GM12864 (cell line): ENCODE results near the gene CMTM3.
"Not testable (repeated sequence)": the region's sequence is repeated elsewhere in the genome, so short reads cannot be mapped to it uniquely, and the experiment has no call there.

Source experiments
- DNase-seq: peaks from one replicate; pipeline ENCODE4 v3.0.0-alpha.2; 2011; ENCODE audit warnings: low read depth
- H3K4me3 ChIP-seq: 2 replicates; pipeline ENCODE4 v1.5.1; 2011; ENCODE audit warnings: mild to moderate bottlenecking, low read depth, low read length, control low read depth
- TF ChIP-seq, protein P1 (sequence below): IDR thresholded peaks from 2 replicates; pipeline ENCODE4 v1.5.1; 2011; ENCODE audit warnings: low read depth, mild to moderate bottlenecking, moderate library complexity, low read length, control low read depth, inconsistent platforms; ENCODE audit errors: missing control alignments

CMTM3 gene

GRCh38 chr16:66656547-66656946 lies 52.0 kb downstream of the CMTM3 start:
- TF ChIP-seq, protein P1, sequence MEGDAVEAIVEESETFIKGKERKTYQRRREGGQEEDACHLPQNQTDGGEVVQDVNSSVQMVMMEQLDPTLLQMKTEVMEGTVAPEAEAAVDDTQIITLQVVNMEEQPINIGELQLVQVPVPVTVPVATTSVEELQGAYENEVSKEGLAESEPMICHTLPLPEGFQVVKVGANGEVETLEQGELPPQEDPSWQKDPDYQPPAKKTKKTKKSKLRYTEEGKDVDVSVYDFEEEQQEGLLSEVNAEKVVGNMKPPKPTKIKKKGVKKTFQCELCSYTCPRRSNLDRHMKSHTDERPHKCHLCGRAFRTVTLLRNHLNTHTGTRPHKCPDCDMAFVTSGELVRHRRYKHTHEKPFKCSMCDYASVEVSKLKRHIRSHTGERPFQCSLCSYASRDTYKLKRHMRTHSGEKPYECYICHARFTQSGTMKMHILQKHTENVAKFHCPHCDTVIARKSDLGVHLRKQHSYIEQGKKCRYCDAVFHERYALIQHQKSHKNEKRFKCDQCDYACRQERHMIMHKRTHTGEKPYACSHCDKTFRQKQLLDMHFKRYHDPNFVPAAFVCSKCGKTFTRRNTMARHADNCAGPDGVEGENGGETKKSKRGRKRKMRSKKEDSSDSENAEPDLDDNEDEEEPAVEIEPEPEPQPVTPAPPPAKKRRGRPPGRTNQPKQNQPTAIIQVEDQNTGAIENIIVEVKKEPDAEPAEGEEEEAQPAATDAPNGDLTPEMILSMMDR = no peak
- no peak overlapping the region for H3K4me3 ChIP-seq
- no peak for DNase-seq

GRCh38 chr16:66658143-66658859 lies 53.8 kb downstream of the CMTM3 start:
- no peak for DNase-seq
- TF ChIP-seq, protein P1 = no peak
- H3K4me3 ChIP-seq = no peak overlapping the region

DNA sequence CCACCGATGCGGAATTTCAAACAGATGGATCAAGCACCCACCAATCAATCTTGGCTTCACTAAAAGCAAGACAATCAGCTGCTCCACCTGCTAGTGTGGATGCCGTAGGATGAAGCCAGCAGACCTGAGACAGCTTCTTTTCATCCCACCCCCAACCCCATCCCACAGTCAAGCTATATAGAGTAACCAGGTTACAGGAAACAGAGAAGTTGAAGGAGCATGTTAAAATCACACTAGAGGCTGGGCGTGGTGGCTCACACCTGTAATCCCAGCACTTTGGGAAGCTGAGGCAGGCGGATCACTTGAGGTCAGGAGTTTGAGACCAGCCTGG lies 54.3 kb downstream of the CMTM3 start:
- TF ChIP-seq, protein P1 = no peak
- no peak for DNase-seq
- H3K4me3 ChIP-seq = no peak overlapping the region

DNA sequence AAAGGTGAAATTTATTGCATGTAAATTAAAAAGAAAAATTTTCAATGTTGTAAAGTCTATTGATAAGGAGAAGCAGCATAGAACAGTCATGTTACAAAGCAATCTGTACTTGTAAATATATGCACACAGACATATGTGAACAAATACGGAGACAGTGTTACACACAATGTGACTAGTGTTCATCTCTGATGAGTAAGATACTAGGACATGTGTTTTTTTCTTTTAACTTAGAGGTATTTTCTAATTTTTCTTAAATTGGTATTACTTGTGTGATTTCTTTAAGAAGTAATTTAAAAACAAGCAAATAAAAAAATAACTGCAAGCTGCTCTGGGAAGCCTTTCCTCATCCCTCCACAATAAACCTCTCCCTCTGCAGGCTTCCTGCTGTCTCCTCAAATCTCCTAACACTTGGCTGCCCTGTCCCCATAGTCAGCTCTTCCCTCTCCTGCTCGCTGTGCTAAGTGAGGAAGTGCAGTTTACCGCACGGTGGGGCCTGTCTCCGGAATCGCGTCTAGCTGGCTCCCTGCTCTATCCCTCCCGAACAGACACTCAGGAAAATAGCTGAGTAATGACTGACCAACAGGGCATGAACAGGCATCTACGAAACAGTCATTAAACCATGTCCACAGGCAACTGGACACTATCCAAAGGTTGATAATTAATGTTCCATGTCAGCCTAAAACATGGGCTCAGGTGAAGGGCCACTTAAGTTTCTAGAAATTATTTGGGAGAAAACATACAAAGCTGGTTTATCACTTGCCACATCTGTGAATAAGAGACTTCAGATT lies 56.1 kb downstream of the CMTM3 start:
- TF ChIP-seq, protein P1 = no peak
- H3K4me3 ChIP-seq = no peak overlapping the region
- no peak for DNase-seq

DNA sequence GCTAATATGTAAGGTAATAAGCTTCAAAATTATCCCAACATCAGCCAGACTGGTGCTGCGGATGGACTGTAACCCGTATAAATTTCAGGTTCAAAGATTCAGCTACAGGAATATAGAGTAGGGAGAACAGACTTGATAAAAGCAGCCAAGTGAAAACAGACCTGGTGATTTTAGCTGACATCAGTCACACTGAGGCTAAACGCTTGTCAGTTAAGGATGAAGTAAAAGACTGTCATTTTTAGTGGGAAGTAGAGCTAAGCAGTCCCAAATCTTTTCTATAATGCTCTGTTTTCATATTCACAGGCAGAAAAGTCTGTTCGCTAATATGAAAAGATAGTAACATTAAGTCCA lies 56.7 kb downstream of the CMTM3 start:
- no peak for DNase-seq
- TF ChIP-seq, protein P1 = no peak
- no peak overlapping the region for H3K4me3 ChIP-seq

DNA sequence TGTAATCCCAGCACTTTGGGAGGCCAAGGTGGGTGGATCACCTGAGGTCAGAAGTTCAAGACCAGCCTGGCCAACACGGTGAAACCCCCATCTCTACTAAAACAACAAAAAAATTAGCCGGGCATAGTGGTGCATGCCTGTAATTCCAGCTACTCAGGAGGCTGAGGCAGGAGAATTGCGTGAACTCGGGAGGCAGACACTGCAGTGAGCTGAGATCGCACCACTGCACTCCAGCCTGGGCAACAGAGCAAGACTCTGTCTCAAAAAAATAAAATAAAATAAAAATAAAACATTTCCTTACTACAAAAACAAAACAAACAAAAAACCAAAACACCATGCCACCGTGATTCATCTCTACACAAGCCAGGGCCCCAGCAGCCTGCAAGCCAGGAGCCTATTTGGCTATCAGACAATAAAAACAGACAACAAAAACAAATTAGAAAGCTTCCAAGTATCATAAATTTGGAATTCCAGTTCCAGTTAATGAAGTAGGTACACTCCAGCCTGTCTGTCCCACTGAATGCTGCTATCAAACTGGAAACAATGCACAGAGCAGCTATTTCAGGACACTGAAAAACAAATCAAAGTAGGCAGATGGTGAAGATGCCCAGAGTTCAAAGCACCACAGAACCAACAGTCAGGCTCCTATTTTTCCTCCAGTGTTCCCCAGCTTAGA lies 57.3 kb downstream of the CMTM3 start:
- not testable (repeated sequence) for DNase-seq, H3K4me3 ChIP-seq

DNA sequence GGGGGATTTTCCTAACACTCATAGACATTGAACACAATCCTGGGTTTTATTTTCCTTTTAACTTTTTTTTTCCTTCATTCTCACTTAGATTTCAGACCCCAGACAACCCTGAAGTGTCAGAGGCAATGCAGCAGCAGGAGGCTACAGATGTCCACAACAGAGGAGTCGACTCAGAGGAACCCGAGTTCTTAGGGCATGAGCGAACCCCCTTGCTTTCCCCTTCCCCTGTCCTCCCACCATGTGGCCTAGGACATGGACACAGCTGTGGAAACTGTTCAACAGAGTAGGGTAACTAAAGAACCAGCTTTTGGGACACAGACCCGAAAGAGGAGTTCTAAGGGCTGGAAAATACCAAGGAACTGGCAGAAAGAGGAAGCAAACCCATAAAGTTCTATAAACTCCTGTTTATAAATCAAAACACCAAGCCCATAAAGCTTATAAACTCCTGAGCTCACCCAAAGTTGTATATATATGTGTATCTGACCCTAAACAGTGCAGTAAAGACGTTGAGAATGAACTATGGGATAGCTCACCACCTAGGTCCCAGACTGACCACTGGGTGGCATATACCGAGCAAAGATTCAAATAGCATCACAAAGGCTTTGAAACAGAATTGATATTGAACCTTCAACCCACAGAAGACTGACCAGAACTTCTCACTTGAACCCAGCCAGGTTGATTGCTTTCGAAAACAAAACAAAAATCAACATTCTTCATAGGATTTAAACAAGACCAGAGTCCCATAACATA lies 58.1 kb downstream of the CMTM3 start:
- DNase-seq = peak; percentile 2
- TF ChIP-seq, protein P1 = peak; percentile 38
- H3K4me3 ChIP-seq = no peak overlapping the region
